ENCODE data around the gene PHYHIPL.

The PHYHIPL gene

GRCh38 chr10:59242991-59243390 is 66.5 kb downstream of the PHYHIPL start:
- TF ChIP-seq CTCF (IDR thresholded peaks at IDR 0.05; ENCODE audit: control extremely low read depth, extremely low read depth, low read depth, missing control alignments) = no peak
- CTCF ChIA-PET = interaction anchor here (1.0 to 1.5 kb wide), 3 partner anchors 13 to 291 kb away, joined by 3 read pairs; no protein-coding TSS in a partner anchor

DNA sequence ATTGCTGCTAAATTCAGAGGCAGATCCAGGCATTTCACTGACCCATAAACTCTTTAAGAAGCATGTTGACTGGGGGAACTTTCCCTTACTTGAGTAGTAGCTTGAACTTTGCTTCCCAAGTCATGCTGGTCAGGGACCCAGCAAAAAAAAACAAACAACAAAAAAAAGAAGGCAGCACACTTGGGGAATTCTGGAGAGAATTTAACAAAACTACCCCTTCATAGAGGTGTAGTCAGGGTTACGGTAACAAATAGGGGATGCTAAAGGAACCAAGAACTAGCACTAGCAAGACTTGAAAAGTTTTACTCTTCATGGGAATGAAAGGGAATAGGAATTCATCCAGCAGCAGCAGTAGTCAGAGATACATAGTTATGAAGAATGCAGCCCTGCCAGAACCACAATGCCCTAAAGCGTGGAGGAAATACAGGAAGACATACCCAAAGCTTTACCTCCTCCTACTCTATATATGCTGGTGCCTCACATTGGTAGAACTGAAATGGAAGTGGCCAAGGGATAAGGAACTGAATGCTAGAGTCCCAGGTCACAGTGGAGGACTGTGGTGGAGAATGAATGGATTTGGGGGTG is 67.3 kb downstream of the PHYHIPL start:
- no peak for DNase-seq (ENCODE audit: extremely low spot score)
- ChIA-PET CTCF (interaction anchor here (1.0 to 1.5 kb wide), 3 partner anchors 12 to 291 kb away, joined by 3 read pairs; no protein-coding TSS in a partner anchor), POLR2A (no interaction called here)
- TF ChIP-seq CTCF (IDR thresholded peaks at IDR 0.05; ENCODE audit: control extremely low read depth, extremely low read depth, low read depth, missing control alignments) = no peak

More at GRCh38 chr10:59242991-59243390, 66.5 kb downstream of the PHYHIPL start:
- DNase-seq (ENCODE audit: extremely low spot score) = no peak
- POLR2A ChIA-PET = no interaction called here

- ChIA-PET POLR2A (no interaction called here), CTCF (no interaction called here)
- TF ChIP-seq CTCF (IDR thresholded peaks at IDR 0.05; ENCODE audit: control extremely low read depth, extremely low read depth, low read depth, missing control alignments) = no peak
- DNase-seq (ENCODE audit: extremely low spot score) = no peak
Observed at GRCh38 chr10:59244871-59245270, 68.4 kb downstream of the PHYHIPL start.

DNA sequence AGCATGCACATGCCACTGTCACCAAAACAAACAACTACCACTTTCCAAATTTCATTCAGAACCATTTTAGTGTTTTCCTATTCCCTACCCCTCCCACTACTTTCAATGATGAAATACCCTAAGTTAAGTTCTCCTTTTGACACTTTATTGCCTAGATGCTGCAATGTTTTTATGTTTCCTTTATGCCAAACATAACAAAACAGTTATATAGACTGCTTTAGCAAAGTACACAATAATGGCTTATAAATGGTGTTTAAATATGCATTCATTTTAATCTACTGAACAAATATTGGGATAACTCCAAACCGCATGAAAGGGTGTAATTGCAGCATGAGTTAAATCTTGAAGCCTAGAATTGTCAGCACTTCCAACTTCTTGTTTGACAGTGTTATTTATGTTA is 69.2 kb downstream of the PHYHIPL start:
- ChIA-PET POLR2A (no interaction called here), CTCF (no interaction called here)
- TF ChIP-seq CTCF (IDR thresholded peaks at IDR 0.05; ENCODE audit: control extremely low read depth, extremely low read depth, low read depth, missing control alignments) = no peak
- no peak for DNase-seq (ENCODE audit: extremely low spot score)

DNA sequence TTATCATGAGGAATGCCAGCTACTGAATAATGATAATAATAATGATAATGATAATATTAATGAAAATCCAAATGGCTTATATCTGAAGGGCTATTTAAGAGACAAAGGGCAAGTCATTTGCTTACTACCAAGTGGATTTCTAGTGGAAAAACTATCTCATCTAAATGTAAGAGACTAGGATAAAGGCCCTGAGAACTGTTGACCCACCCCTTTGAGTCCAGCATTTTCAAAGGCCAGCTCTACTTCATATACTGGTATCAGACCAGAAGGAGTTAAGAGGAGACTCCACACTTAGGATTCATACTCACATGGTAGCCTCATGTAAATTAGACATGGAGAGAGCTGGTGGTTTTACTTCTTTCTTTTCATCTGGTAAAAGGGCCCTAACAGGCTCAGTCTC is 76.0 kb downstream of the PHYHIPL start:
- CTCF ChIA-PET = interaction anchor here (1.1 to 1.2 kb wide), 2 partner anchors 12 to 14 kb away, joined by 3 to 5 read pairs; no protein-coding TSS in a partner anchor

DNA sequence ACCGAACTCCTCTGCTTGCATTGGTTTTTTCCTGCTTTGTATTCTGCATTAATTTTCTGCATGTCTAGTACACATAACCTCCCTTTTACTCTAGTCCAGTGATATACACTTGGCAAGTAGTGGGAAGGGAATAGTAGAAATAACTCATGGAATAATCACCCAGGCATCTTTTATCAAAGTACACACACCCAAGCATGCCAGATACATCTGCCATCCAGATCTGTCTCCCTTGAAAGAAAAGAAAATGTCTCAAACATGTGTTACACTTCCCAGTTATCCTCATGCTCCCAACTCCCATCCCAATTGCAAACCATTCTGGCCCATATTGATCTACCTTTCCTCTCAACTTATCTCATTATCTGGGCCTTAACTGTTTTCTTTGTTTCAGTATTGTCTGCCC is 79.0 kb downstream of the PHYHIPL start:
- ChIA-PET POLR2A (no interaction called here), CTCF (interaction anchor here (1.5 kb wide), 1 partner anchor 12 kb away, joined by 3 read pairs; no protein-coding TSS in a partner anchor)
- DNase-seq (ENCODE audit: extremely low spot score) = no peak
- TF ChIP-seq CTCF (IDR thresholded peaks at IDR 0.05; ENCODE audit: control extremely low read depth, extremely low read depth, low read depth, missing control alignments) = no peak

More for the DNA sequence above, 76.0 kb downstream of the PHYHIPL start:
- no peak for DNase-seq (ENCODE audit: extremely low spot score)
- POLR2A ChIA-PET = no interaction called here
- no peak for TF ChIP-seq CTCF (IDR thresholded peaks at IDR 0.05; ENCODE audit: control extremely low read depth, extremely low read depth, low read depth, missing control alignments)

Data from GM10248 (cell line).